Right cardiac atrium (tissue), 5 donors: Measurements from ENCODE around the gene CENPP. TPM values are rescaled to one million over a fixed set of nuclear protein-coding genes. Genes with fewer than 3 reads are reported as not detected.

Source experiments
- ATAC-seq, 2 donors: fragments of 200-7000 bp; cut with Tn5 transposase; one replicate each; pipeline versions ENCODE4 v1.8.0 to v1.9.1; 2020; ENCODE audit warnings: moderate library complexity in 2 of 2, mild to moderate bottlenecking in 1 of 2
- DNase-seq, 3 donors: peaks; one replicate each; pipeline ENCODE4 v3.0.0-alpha.2; 2020
- H3K27ac ChIP-seq: one replicate; pipeline ENCODE4 v1.5.1; 2013; ENCODE audit warnings: mild to moderate bottlenecking, low read length, control low read depth, moderate library complexity
- H3K27me3 ChIP-seq: one replicate; pipeline ENCODE4 v1.6.1; 2013; ENCODE audit not compliant: control insufficient read depth, insufficient read depth
- H3K4me1 ChIP-seq: one replicate; pipeline ENCODE4 v1.6.1; 2013; ENCODE audit warnings: low read length; ENCODE audit not compliant: control insufficient read depth, insufficient read depth
- H3K4me3 ChIP-seq: one replicate; pipeline ENCODE4 v1.5.1; 2013; ENCODE audit warnings: low read length, control low read depth
- H3K9me3 ChIP-seq: one replicate; pipeline ENCODE4 v1.6.1; 2013; ENCODE audit warnings: low read length; ENCODE audit not compliant: control insufficient read depth
- WGBS: extraction: QIAGEN DNeasy Blood & Tissue Kit; methylation state at CpG from one replicate; pipeline ENCODE4 v1.1.7; 2013; 5-methylcytosine and 5-hydroxymethylcytosine counted together
- intact Hi-C, 4 donors: fragments of 100-400 bp; cut with DNase I; formaldehyde crosslinking; loops; one replicate each; pipeline versions ENCODE4 v1.11.0 to v1.14.0; 2022 to 2023
- polyA plus RNA-seq: library from polyadenylated mRNA; stranded (reverse); fragments of 200-250 nt; gene quantifications from one replicate; pipeline ENCODE4 v1.2.3, GENCODE V29; 2013
- total RNA-seq, 4 donors: library from RNA; stranded (reverse); fragmentation: NEBNext Ultra II Directional; extraction: Animal tissue kit (Norgen Biotek cat#: 25700); gene quantifications; one replicate each; pipeline ENCODE4 v1.2.1, GENCODE V29; 2021
- donor health status: healthy with polysubstance abuse.
- donor health status: DM: no; HTN: yes; CAD: no.
- donor health status: DM: no; HTN: no; CAD: no.
- donor health status: DM: no; HTN: yes; CAD: no; lungs with severe emphysema.
- donor health status: DM: yes; HTN: yes; CAD: no.

Gene CENPP
- total and polyA plus RNA-seq, 5 donors, result 2.0 to 4.0 (median 2.8) TPM

- Histone ChIP-seq H3K9me3 (no peaks in the 10 kb centered on the region), H3K4me1 (no peaks in the 10 kb centered on the region), H3K27me3 (no peaks in the 10 kb centered on the region), H3K27ac (no peak overlapping the region), H3K4me3 (no peak overlapping the region)
- WGBS, result 49% methylated on average over 2 of the region's 2 CpGs
- no peak for DNase-seq
- no peak for ATAC-seq
- intact Hi-C loops, result no loop called here
These were observed 99.7 kb downstream of the CENPP start for GRCh38 chr9:92425474-92425873.

- H3K4me1 ChIP-seq, result no peaks in the 10 kb centered on the region
- no peak overlapping the region for H3K27ac ChIP-seq
- WGBS, result 71% methylated on average over 5 of the region's 5 CpGs
- no peaks in the 10 kb centered on the region for H3K9me3 ChIP-seq
- no peak for DNase-seq
- peak in 1 of 2 donors; percentile 16 for ATAC-seq
- intact Hi-C loops, result no loop called here
- no peak overlapping the region for H3K4me3 ChIP-seq
- H3K27me3 ChIP-seq, result no peaks in the 10 kb centered on the region
These were observed 100.9 kb downstream of the CENPP start for GRCh38 chr9:92426501-92427145.

- no peaks in the 10 kb centered on the region for H3K9me3 ChIP-seq
- H3K27me3 ChIP-seq, result no peaks in the 10 kb centered on the region
- no peaks in the 10 kb centered on the region for H3K4me1 ChIP-seq
- 94% methylated on average over 2 of the region's 2 CpGs for WGBS
- H3K27ac ChIP-seq, result no peak overlapping the region
- H3K4me3 ChIP-seq, result no peak overlapping the region
- ATAC-seq, result no peak
- intact Hi-C loops, result loop anchor here in 2 of 4 donors (10.0 kb wide), 1 partner anchor 85 kb away; no protein-coding TSS in a partner anchor
- DNase-seq, result no peak
These were observed 104.1 kb downstream of the CENPP start for GRCh38 chr9:92429836-92430235.

- DNase-seq (no peak), ATAC-seq (no peak)
- Histone ChIP-seq H3K4me1 (no peaks in the 10 kb centered on the region), H3K4me3 (no peak overlapping the region), H3K9me3 (no peaks in the 10 kb centered on the region), H3K27ac (no peak overlapping the region), H3K27me3 (no peaks in the 10 kb centered on the region)
- 71% methylated on average over 5 of the region's 5 CpGs for WGBS
- intact Hi-C loops, result loop anchor here in 2 of 4 donors (10.0 kb wide), 1 partner anchor 88 kb away; no protein-coding TSS in a partner anchor
These were observed 106.6 kb downstream of the CENPP start for GRCh38 chr9:92432350-92432749.

GRCh38 chr9:92432972-92433548 lies 107.3 kb downstream of the CENPP start:
- no peak for DNase-seq
- WGBS, result 93% methylated on average over 5 of the region's 5 CpGs
- no peaks in the 10 kb centered on the region for H3K4me1 ChIP-seq
- intact Hi-C loops, result loop anchor here in 2 of 4 donors (10.0 kb wide), 1 partner anchor 88 kb away; no protein-coding TSS in a partner anchor
- H3K27me3 ChIP-seq, result no peaks in the 10 kb centered on the region
- H3K27ac ChIP-seq, result no peak overlapping the region
- H3K9me3 ChIP-seq, result no peaks in the 10 kb centered on the region
- H3K4me3 ChIP-seq, result no peak overlapping the region
- ATAC-seq, result no peak

- H3K9me3 ChIP-seq, result no peaks in the 10 kb centered on the region
- no peak overlapping the region for H3K4me3 ChIP-seq
- no peaks in the 10 kb centered on the region for H3K27me3 ChIP-seq
- H3K27ac ChIP-seq, result no peak overlapping the region
- WGBS, result 90% methylated on average over 1 of the region's 1 CpG
- no peaks in the 10 kb centered on the region for H3K4me1 ChIP-seq
- intact Hi-C loops, result loop anchor here in 2 of 4 donors (10.0 kb wide), 1 partner anchor 90 kb away; no protein-coding TSS in a partner anchor
- DNase-seq (no peak), ATAC-seq (no peak)
These were observed 109.5 kb downstream of the CENPP start for GRCh38 chr9:92435263-92435662.

GRCh38 chr9:92438900-92439526 lies 113.3 kb downstream of the CENPP start:
- WGBS, result 73% methylated on average over 5 of the region's 5 CpGs
- DNase-seq (no peak), ATAC-seq (no peak)
- intact Hi-C loops, result loop anchor here in 2 of 4 donors (10.0 kb wide), 1 partner anchor 94 kb away; no protein-coding TSS in a partner anchor
- Histone ChIP-seq H3K27ac (no peak overlapping the region), H3K4me1 (no peaks in the 10 kb centered on the region), H3K4me3 (no peak overlapping the region), H3K9me3 (no peaks in the 10 kb centered on the region), H3K27me3 (no peaks in the 10 kb centered on the region)

- no peak for DNase-seq
- H3K27me3 ChIP-seq, result no peaks in the 10 kb centered on the region
- no peak overlapping the region for H3K27ac ChIP-seq
- no peaks in the 10 kb centered on the region for H3K4me1 ChIP-seq
- H3K4me3 ChIP-seq, result no peak overlapping the region
- 86% methylated on average over 5 of the region's 5 CpGs for WGBS
- intact Hi-C loops, result loop anchor here in 2 of 4 donors (10.0 kb wide), 1 partner anchor 95 kb away; no protein-coding TSS in a partner anchor
- no peaks in the 10 kb centered on the region for H3K9me3 ChIP-seq
- no peak for ATAC-seq
These were observed 114.4 kb downstream of the CENPP start for GRCh38 chr9:92439921-92440750.

GRCh38 chr9:92440751-92441046 lies 114.9 kb downstream of the CENPP start:
- WGBS, result 88% methylated on average over 6 of the region's 6 CpGs
- H3K4me1 ChIP-seq, result no peaks in the 10 kb centered on the region
- H3K27ac ChIP-seq, result no peak overlapping the region
- DNase-seq (no peak), ATAC-seq (no peak)
- no peak overlapping the region for H3K4me3 ChIP-seq
- no peaks in the 10 kb centered on the region for H3K9me3 ChIP-seq
- H3K27me3 ChIP-seq, result no peaks in the 10 kb centered on the region
- intact Hi-C loops, result no loop called here

- WGBS, result 94% methylated on average over 4 of the region's 4 CpGs
- ATAC-seq, result no peak
- intact Hi-C loops, result no loop called here
These were observed 119.1 kb downstream of the CENPP start for GRCh38 chr9:92444841-92445240.

GRCh38 chr9:92446536-92446935 lies 120.8 kb downstream of the CENPP start:
- no peaks in the 10 kb centered on the region for H3K27me3 ChIP-seq
- no peaks in the 10 kb centered on the region for H3K4me1 ChIP-seq
- intact Hi-C loops, result no loop called here
- no peaks in the 10 kb centered on the region for H3K9me3 ChIP-seq
- DNase-seq, result no peak
- no peak overlapping the region for H3K27ac ChIP-seq
- H3K4me3 ChIP-seq, result no peak overlapping the region
- no peak for ATAC-seq

More at GRCh38 chr9:92444841-92445240, 119.1 kb downstream of the CENPP start:
- no peaks in the 10 kb centered on the region for H3K27me3 ChIP-seq
- no peak for DNase-seq
- no peak overlapping the region for H3K27ac ChIP-seq
- H3K9me3 ChIP-seq, result no peaks in the 10 kb centered on the region
- no peak overlapping the region for H3K4me3 ChIP-seq
- H3K4me1 ChIP-seq, result no peaks in the 10 kb centered on the region
